Myocyte (in vitro differentiated cells): ENCODE results near the gene ZNF76. TPM values are rescaled to one million over a fixed set of nuclear protein-coding genes. Genes with fewer than 3 reads are reported as not detected.

ENCODE experiments used
- DNase-seq: peaks from one replicate; pipeline ENCODE4 v3.0.0-alpha.2; 2012; ENCODE audit warnings: low read depth
- total RNA-seq: library from RNA; depleted of rRNA; stranded (reverse); fragments of >200 nt; gene quantifications from 2 replicates; pipeline ENCODE4 v1.2.3, GENCODE V29; 2014

Gene ZNF76
- total RNA-seq, 1 donor from 2014 or later, result 22.1 TPM

GRCh38 chr6:35265523-35265922 lies 6.0 kb downstream of the ZNF76 start:
- no peak for DNase-seq

- no peak for DNase-seq
Observed at GRCh38 chr6:35267446-35267845, 7.9 kb downstream of the ZNF76 start.

GRCh38 chr6:35267897-35268296 lies 8.4 kb downstream of the ZNF76 start:
- no peak for DNase-seq

DNA sequence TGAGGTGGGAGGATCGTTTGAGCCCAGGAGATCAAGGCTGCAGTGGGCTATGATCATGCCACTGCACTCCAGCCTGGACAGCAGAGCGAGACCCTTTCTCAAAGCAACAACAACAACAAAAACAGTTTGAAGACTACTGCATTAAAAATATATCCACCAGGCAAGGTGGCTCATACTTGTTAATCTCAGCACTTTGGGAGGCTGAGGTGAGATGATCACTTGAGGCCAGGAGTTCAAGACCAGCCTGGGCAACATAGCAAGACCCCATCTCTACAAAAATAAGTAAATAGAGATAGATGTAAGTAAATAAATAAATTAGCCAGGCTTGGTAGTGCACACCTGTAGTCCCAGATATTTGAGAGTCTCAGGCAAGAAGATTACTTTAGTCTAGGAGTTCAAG lies 12.5 kb downstream of the ZNF76 start:
- no peak for DNase-seq

GRCh38 chr6:35273822-35274559 lies 14.5 kb downstream of the ZNF76 start:
- DNase-seq, result no peak

GRCh38 chr6:35275744-35276260 lies 16.3 kb downstream of the ZNF76 start:
- DNase-seq, result no peak

DNA sequence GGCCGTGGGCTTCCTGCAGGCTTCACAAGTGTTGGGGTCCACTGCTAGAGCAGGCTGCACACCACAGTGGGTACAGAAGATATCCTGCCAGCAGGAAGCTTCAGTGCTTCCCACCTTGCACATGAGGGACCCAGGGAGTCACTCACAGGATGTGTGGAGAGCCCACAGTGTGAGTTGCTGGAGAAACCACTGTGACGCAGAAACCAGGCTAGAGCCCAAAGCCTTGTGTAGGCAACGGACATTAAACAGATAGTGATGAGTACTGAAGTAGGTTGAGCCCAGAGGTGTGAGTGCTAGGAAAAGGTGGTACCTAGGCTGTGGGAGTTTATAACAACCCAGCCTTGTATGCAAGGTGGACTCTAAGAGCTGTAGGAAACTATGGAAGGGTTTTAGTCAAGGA lies 19.2 kb downstream of the ZNF76 start:
- no peak for DNase-seq

- DNase-seq, result peak; percentile 22
Observed at GRCh38 chr6:35280903-35281302, 21.4 kb downstream of the ZNF76 start.

DNA sequence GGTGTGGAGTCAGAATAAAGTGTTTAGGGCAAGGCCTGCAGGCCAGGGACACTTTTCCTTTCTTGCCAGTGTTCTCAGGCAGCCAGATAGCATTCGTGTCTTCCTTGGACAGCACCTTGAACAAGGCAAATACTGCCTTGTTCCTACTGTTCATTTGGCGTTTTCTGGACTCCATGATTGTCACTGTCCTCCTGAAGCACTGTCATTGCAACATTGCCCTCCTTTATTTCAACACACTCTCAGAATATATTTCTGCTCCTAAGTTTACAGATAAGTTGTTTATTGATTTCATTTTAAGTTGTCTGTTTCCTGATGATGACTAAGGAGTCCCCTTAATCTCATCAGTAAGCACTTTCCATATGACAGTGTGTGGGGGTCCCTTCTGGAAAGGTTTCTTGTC lies 22.9 kb downstream of the ZNF76 start:
- DNase-seq, result no peak

DNA sequence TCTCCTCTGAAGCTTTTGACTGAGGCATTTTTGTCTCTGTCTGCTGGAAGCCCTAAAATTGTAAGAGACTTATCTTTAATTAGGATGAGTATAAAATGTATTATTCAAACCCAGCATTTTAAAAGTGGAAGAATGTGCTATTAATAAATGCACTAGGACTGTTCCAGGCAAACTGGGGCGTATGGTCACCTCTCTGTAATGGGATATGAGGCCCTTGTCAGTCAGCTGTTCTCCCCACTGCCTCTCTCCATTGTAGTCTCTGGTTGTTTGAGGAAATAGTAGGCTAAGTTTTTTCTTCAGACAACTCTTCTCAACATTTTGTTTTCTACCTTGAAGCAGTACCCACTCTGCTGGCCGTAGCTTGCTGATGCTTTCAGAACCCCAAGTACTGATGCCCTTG lies 23.8 kb downstream of the ZNF76 start:
- peak; percentile 62 for DNase-seq

DNA sequence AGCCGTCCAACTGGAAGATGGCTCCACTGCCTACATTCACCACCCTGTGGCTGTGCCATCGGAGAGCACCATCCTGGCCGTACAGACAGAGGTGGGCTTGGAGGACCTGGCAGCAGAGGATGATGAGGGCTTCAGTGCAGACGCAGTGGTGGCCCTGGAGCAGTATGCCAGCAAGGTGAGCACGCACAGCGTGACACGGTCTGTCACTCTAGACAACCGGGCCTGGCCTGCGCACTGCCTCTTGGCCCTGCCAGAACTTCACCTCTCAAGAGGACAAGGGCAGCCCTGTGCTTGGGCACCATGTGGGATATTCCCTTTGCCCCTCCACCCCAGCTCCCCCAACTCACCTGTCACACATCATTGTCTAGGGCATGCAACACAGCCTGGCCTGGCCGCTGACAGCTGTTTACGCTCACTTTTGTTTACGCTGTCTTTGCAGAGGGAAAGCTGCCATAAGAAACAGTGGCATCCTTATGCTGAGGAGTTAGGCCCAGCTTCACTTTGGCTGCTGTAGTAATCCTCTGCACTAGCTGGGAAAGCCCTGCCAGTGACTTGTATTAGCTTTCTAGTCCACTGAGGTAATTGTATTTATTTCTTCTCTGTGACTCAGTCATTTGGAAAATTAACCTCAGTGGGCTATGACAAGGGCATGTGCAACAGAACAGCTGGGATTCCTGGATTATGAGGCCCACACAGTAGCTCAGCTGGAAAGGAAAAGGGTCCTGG lies 28.3 kb downstream of the ZNF76 start:
- DNase-seq, result peak; percentile 91

DNA sequence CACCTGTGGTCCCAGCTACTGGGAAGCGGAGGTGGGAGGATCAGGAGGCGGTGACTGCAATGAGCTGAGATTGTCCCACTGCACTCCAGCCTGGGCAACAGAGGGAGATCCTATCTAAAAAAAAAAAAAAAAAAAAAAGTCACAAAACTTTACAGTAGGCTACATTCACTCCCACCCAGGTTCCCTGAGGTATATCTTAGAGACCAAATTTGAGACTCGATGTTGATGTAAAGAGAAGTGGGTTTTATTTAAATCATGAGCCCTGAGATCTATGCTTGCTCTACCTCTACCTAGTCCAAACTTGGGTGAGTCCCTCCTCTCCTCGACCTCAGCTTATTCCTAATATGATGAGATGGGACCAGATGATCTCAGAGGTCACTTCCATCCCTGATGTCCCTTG lies 29.3 kb downstream of the ZNF76 start:
- no peak for DNase-seq

GRCh38 chr6:35291491-35291890 lies 32.0 kb downstream of the ZNF76 start:
- no peak for DNase-seq

- no peak for DNase-seq
Observed at GRCh38 chr6:35292494-35292893, 33.0 kb downstream of the ZNF76 start.

GRCh38 chr6:35293681-35294080 lies 34.1 kb downstream of the ZNF76 start:
- DNase-seq, result no peak

DNA sequence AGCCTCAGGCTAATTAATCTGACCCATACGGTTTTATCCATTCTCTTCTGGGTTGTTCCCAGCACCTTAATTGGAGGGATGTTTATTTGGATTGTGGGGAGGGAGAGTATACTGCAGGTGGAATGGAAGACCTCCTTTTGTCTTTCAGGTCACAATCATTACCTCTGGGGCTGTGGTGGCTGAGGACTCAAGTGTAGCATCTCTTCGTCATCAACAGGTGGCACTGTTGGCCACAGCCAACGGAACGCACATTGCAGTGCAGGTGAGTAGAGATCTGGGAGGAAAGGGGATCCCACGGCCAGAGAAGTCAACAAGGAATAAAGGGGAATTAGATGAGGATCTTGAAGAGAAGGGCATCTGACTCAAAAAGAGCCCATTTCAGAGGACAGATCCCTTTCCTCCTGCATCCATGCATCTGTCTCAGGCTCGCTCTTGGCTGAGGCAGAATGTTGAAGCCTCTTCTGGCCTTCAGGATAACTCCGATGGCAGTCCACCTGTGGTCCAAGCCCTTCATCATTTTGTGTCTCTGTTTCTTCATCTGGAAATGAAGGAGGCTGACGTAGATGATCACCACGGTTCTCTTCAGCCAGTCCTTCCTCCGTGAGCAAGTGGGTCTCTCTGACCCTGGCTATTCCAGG lies 34.9 kb downstream of the ZNF76 start:
- DNase-seq, result peak; percentile 21

- DNase-seq, result no peak
Observed at GRCh38 chr6:35295036-35295435, 35.5 kb downstream of the ZNF76 start.

DNA sequence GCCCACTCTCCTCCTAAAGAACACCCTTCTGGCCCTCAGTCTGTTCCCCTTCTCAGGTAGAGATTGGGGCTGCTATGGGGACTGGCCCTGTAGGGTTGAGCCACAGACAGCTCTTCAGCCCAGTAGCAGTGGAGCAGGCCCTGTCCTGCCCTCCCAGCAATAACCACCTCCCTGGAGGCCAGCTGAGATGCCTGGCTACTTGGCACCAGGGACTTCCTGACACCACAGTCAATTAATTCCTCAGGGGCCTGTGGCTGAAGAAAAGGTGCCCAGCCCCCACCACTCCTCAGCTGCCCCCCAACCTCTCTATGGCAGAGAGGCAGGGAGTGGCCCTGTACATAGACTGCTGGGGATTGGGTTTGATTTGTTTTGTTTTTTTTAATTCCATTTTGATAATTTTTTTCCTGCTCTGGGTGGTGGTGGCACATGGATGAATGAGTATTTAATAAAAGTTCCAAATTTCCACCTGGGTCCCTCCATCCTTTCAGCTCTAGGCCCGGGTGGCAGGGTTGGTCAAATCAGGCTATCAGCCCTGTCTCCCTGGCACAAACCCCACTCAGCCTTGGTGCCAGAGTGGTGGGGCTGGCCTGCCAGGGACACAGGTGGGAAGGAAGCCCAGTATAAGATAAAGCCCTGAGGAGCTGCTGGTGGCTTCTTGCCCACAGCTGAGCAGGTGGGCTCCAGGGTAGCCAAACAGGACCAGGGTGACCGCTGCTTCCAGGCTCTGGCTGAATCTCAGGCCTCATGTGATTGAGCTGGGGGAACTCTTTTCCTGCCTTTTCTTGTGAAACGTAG lies 36.2 kb downstream of the ZNF76 start:
- peak; percentile 70 for DNase-seq

DNA sequence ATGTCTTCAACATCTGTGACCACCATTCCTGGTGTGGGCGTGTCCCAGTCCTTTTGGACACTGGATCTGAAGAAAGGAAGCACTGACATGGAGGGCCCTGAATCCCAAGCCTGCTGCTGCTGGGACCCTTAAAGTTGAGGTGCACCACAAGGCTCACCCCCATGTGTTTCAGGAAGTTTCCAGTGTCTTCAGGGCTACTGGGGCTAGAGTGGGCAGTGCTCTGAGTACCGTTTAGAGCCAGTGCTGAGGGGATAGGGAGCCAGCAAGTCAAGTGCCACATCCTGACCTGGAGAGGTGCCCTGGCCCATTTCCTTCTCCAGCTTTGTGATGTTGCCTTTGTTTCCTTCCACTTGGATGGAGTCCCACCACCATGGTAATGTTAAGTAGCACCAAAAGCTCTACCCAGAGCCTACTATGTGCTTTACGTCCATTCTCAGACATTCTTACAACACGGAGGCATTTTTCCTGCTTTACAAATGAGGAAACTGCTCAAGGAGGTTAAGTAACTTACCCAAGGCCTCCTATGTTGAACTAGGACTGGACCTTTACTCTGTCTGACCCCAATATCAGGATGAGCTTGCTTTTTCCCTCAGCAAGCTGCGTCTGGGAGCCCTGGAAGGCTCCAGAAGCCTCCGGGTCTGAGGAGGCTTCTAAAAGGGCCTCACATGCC lies 37.5 kb downstream of the ZNF76 start:
- DNase-seq, result no peak

DNA sequence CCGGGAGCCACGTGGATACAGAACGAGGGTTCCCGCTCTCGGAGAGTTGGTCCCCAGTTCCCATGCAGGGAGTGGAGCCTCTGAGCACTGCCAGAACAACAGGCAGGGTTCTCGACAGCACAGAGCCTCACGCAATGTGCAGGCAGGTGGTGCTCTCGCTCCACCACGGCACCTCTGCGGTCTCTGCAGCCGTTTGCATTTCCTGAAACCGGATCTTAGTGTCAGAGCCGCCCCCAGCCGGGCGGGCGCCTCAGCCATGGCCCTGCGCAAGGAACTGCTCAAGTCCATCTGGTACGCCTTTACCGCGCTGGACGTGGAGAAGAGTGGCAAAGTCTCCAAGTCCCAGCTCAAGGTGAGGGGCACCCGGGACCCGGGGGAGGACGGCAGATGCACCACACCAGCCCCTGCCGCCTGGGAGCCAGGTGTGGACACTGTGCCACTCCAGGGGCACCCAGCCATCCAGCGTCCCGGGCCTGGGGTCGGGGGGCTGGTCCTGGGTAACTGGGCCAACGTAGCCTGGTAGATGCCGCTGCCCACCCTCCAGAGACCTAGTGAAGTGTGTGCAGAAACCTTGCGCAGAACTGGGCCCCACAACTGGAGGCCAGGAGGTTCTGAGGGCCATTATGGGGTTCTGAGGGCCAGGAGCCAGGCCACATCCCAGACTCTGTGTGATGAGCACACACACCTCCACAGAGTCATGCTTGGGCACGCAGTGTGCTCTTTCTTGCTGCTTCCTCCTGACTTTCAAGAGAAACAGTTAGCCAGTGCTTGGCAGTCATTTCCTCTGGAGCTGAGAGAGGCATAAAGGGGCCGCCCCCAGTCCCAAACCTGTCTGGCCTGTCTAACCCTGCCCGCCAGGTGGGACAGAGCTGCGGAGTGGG lies 38.3 kb downstream of the ZNF76 start, which contains the start of gene DEF6:
TSS of gene DEF6 (plus strand) at position 218 of the 881 bp plus-strand sequence. CDS start at position 257, 39 bp downstream.
- no peak for DNase-seq
